Uterus (tissue), 4 donors: ENCODE data around the gene CLCN3. TPM values are rescaled to one million over a fixed set of nuclear protein-coding genes. Genes with fewer than 3 reads are reported as not detected.

Experiments used
- DNase-seq, 2 donors: peaks; one replicate each; pipeline ENCODE4 v3.0.0-alpha.2; 2019 to 2020
- H3K27ac ChIP-seq, 2 donors: fragments of 200-600 bp; sonication (generic); 1 replicate in 1 of 2; 2 replicates in 1 of 2; pipeline ENCODE4 v1.5.1; 2016 to 2018
- H3K27me3 ChIP-seq, 2 donors: fragments of 200-600 bp; sonication (generic); one replicate each; pipeline ENCODE4 v1.5.1; 2018 to 2019; ENCODE audit warnings: control low read depth in 1 of 2
- H3K36me3 ChIP-seq, 2 donors: fragments of 200-600 bp; sonication (generic); one replicate each; pipeline ENCODE4 v1.5.1; 2019; ENCODE audit warnings: control low read depth in 1 of 2
- H3K4me1 ChIP-seq, 2 donors: fragments of 200-600 bp; sonication (generic); one replicate each; pipeline ENCODE4 v1.5.1; 2018 to 2019; ENCODE audit warnings: control low read depth in 1 of 2
- H3K4me3 ChIP-seq, 2 donors: fragments of 200-600 bp; sonication (generic); 1 replicate in 1 of 2; 2 replicates in 1 of 2; pipeline ENCODE4 v1.5.1; 2018 to 2019; ENCODE audit warnings: mild to moderate bottlenecking in 1 of 2
- H3K9me3 ChIP-seq, 2 donors: fragments of 200-600 bp; sonication (generic); one replicate each; pipeline ENCODE4 v1.5.1; 2019; ENCODE audit warnings: control low read depth in 1 of 2
- POLR2A ChIP-seq, 2 donors: fragments of 450-650 bp; IDR thresholded peaks; one replicate each; pipeline ENCODE4 v1.6.1; 2016; ENCODE audit warnings: antibody characterized with exemption in 2 of 2, mild to moderate bottlenecking in 1 of 2, moderate library complexity in 1 of 2
- intact Hi-C: fragments of 100-400 bp; cut with DNase I; formaldehyde crosslinking; loops from one replicate; pipeline ENCODE4 v1.15.1; 2023; ENCODE audit warnings: low total_unique reads
- total RNA-seq, 4 donors: library from RNA; depleted of rRNA in 3 of 4; stranded (reverse); fragments of >200 nt in 3 of 4; gene quantifications; one replicate each; pipeline versions ENCODE4 v1.1.0 to v1.2.4, GENCODE V29; 2014 to 2023
- TF ChIP-seq, protein P1 (sequence below), 4 experiments: fragments of 200-600 bp in 2 of 4; fragments of 450-650 bp in 2 of 4; sonication (generic) in 2 of 4; IDR thresholded peaks; one replicate each; pipeline ENCODE4 v1.5.1; 2016 to 2019; ENCODE audit warnings: antibody characterized with exemption in 4 of 4, mild to moderate bottlenecking in 2 of 4, moderate library complexity in 1 of 4
- donor health status: DM: yes; HTN: yes; CAD: no.

CLCN3 gene
- total RNA-seq, 4 donors from 2014 or later: 12.4 to 57.3 (median 33.5) TPM

DNA sequence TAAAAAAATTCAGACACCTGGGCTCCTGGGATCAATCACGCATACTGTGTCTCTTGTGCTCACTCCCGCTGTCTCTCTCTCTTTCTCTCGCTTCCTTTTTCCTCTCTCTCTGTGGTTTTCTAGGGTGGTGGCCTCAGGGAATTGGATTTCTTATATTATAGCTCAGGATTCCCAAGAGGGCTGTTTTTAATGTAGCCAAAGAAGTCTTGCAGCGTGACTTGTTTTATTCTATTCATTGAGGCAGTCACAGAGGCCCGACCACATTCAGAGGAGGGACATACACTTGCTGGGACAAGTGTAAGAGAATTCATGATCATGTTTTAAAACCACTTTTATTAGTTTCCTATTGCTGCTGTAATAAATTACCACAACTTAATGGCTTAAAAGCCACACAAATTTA lies 78.0 kb downstream of the CLCN3 start:
- TF ChIP-seq POLR2A (IDR thresholded peaks at IDR 0.05): no peak
- TF ChIP-seq, protein P1, sequence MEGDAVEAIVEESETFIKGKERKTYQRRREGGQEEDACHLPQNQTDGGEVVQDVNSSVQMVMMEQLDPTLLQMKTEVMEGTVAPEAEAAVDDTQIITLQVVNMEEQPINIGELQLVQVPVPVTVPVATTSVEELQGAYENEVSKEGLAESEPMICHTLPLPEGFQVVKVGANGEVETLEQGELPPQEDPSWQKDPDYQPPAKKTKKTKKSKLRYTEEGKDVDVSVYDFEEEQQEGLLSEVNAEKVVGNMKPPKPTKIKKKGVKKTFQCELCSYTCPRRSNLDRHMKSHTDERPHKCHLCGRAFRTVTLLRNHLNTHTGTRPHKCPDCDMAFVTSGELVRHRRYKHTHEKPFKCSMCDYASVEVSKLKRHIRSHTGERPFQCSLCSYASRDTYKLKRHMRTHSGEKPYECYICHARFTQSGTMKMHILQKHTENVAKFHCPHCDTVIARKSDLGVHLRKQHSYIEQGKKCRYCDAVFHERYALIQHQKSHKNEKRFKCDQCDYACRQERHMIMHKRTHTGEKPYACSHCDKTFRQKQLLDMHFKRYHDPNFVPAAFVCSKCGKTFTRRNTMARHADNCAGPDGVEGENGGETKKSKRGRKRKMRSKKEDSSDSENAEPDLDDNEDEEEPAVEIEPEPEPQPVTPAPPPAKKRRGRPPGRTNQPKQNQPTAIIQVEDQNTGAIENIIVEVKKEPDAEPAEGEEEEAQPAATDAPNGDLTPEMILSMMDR (IDR thresholded peaks at IDR 0.05): no peak
- no peak for DNase-seq
- H3K36me3 ChIP-seq: no peaks in the 10 kb centered on the region
- intact Hi-C loops: no loop called here
- H3K27me3 ChIP-seq: no peaks in the 10 kb centered on the region
- no peaks in the 10 kb centered on the region for H3K9me3 ChIP-seq
- no peak overlapping the region for H3K4me3 ChIP-seq
- no peak overlapping the region for H3K27ac ChIP-seq
- no peaks in the 10 kb centered on the region for H3K4me1 ChIP-seq

DNA sequence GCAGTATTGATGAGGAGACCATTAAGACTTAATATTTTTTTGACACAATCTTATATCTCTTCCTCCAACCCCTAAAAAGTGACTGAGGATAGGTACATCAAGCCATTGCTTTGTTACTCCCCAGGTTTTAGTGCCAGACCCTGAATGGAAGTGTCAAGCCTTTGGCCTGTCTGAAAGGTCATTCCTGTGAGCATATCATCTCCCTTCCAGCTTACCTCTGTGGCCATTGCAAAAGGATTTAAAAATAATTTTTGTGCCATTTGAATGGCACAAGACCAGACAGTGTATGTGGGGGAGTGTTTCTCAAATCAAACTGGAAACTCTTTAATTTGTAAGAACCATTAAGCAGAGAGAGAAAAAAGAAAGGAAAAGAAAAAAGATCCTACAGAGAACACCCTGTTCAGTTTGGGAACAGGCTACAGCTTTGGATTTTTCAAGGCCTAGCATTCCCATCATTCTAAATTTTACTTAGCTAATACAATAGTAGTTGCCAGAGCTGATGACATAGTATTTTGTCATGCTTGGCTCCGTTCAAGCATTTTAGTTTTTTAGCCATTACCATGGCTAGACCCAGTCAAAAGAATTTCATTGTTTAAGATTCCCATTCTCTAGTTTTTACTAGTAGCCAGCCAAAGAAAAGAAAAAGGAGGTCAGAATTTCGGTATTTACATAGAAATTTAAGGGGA lies 87.7 kb downstream of the CLCN3 start:
- no peak overlapping the region for H3K4me3 ChIP-seq
- H3K36me3 ChIP-seq: no peaks in the 10 kb centered on the region
- H3K9me3 ChIP-seq: no peaks in the 10 kb centered on the region
- no peaks in the 10 kb centered on the region for H3K4me1 ChIP-seq
- H3K27ac ChIP-seq: no peak overlapping the region
- TF ChIP-seq POLR2A (IDR thresholded peaks at IDR 0.05): no peak
- TF ChIP-seq, protein P1 (IDR thresholded peaks at IDR 0.05): no peak
- DNase-seq: no peak
- intact Hi-C loops: no loop called here
- H3K27me3 ChIP-seq: no peaks in the 10 kb centered on the region

DNA sequence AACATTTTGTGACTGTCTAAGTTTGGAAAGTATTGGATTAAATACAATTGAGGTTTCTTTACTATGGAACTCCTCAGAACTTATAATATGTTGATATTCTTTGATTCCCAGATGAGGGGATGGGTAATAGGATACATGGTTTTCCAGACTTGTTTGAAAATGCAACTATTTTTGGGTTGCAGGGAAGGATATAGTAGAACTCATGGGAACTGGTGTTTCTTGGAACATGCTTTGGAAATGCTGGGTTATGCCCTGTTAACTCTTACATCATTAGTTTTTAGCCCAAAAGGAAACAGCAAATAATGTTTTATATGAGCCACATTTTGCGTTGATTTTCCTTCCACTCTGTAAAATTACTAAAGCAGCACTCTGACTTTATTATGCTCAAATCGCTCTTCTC lies 95.4 kb downstream of the CLCN3 start:
- no peaks in the 10 kb centered on the region for H3K36me3 ChIP-seq
- no peaks in the 10 kb centered on the region for H3K9me3 ChIP-seq
- TF ChIP-seq, protein P1 (IDR thresholded peaks at IDR 0.05): no peak
- no peak for TF ChIP-seq POLR2A (IDR thresholded peaks at IDR 0.05)
- intact Hi-C loops: no loop called here
- H3K4me3 ChIP-seq: no peak overlapping the region
- no peak overlapping the region for H3K27ac ChIP-seq
- H3K27me3 ChIP-seq: no peaks in the 10 kb centered on the region
- no peaks in the 10 kb centered on the region for H3K4me1 ChIP-seq
- DNase-seq: no peak

DNA sequence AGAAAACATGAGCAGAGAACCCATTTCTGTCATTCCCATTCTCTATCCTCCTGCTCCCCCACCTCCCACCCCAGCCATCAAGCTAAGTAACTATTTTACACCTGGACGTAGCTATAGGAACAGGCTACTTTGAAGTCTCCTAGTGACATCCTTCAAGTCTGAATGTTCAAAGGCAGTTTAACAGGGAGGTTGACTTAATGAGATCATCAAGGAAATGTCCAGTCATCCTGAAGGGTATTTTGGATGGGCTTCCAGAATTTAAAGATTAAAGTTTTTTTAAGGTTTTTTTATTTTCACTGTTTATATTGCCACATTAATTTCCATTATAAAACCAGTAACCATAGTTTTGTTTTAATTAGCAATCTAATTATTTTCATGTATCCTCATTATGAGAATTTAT lies 96.3 kb downstream of the CLCN3 start:
- Histone ChIP-seq H3K9me3 (no peaks in the 10 kb centered on the region), H3K4me3 (no peak overlapping the region), H3K4me1 (no peaks in the 10 kb centered on the region), H3K27me3 (no peaks in the 10 kb centered on the region), H3K36me3 (no peaks in the 10 kb centered on the region), H3K27ac (no peak overlapping the region)
- intact Hi-C loops: no loop called here
- DNase-seq: no peak
- no peak for TF ChIP-seq POLR2A (IDR thresholded peaks at IDR 0.05)
- TF ChIP-seq, protein P1 (IDR thresholded peaks at IDR 0.05): no peak

DNA sequence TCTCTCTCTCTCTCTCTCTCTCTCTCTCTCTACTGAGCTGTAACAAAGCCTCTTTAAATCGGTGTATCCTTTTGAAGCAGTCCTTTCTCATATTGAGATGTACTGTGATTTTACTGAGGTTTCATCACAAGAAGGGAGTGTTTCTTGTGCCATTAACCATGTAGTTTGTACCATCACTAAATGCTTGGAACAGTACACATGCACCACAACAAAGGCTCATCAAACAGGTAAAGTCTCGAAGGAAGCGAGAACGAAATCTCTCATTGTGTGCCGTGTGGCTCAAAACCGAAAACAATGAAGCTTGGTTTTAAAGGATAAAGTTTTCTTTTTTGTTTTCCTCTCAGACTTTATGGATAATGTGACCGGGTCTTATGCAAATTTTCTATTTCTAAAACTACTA lies 100.2 kb downstream of the CLCN3 start:
- TF ChIP-seq, protein P1 (IDR thresholded peaks at IDR 0.05): no peak
- TF ChIP-seq POLR2A (IDR thresholded peaks at IDR 0.05): no peak
- Histone ChIP-seq H3K9me3 (no peaks in the 10 kb centered on the region), H3K4me1 (no peaks in the 10 kb centered on the region), H3K27ac (no peak overlapping the region), H3K4me3 (no peak overlapping the region), H3K27me3 (no peaks in the 10 kb centered on the region), H3K36me3 (no peaks in the 10 kb centered on the region)
- no peak for DNase-seq
- intact Hi-C loops: no loop called here
